ENCODE measurements around the gene THSD7A. TPM values are rescaled to one million over a fixed set of nuclear protein-coding genes. Genes with fewer than 3 reads are reported as not detected.

Gene THSD7A
- total and polyA plus RNA-seq, 2 of the 4 experiments (the other 2 are of a cell fraction): 0.02 to 0.18 TPM

GRCh38 chr7:11436316-11436715, 395.7 kb downstream of the THSD7A start:
- 100% methylated on average over 1 of the region's 1 CpG; no CpG with 5 or more reads in 1 of the 2 experiments for WGBS, 2 experiments (ENCODE audit: extremely low coverage in 2 of 2, insufficient read length in 1 of 2)
- Histone ChIP-seq H4K91ac (ENCODE audit: insufficient read depth, low read depth, low read length) (no peak overlapping the region), H3K23ac (ENCODE audit: low read depth, low read length) (no peak overlapping the region), H4K20me1 (ENCODE audit: insufficient read depth, low read length) (no peaks in the 10 kb centered on the region), H3K27ac (ENCODE audit: insufficient read depth, low read length) (no peak overlapping the region), H2BK120ac (ENCODE audit: low read depth, low read length) (no peak overlapping the region), H3K4ac (ENCODE audit: low read depth, low read length) (no peak overlapping the region), H2BK5ac (ENCODE audit: low read depth, low read length, poor library complexity, severe bottlenecking) (no peak overlapping the region), H2AFZ (replicated peaks; ENCODE audit: low read length, poor library complexity) (no peak overlapping the region), H3K9ac (ENCODE audit: low read depth, low read length) (no peak overlapping the region), H3K4me2 (ENCODE audit: low read depth, low read length) (no peak overlapping the region), H2AK9ac (replicated peaks; ENCODE audit: low read depth, low read length, poor library complexity) (no peak overlapping the region), H2BK15ac (ENCODE audit: low read depth, low read length) (no peak overlapping the region), H3K36me3 (ENCODE audit: control insufficient read depth, insufficient read depth, low read length) (no peaks in the 10 kb centered on the region), H2BK20ac (ENCODE audit: low read depth, low read length) (no peak overlapping the region), H2AK5ac (ENCODE audit: low read depth, low read length) (no peak overlapping the region), H4K5ac (ENCODE audit: low read depth, low read length) (no peak overlapping the region), H3K4me3 (ENCODE audit: insufficient read depth, low read depth, low read length) (no peak overlapping the region), H4K8ac (ENCODE audit: low read depth in 2 of 2, low read length in 2 of 2) (no peak overlapping the region), H3K9me1 (ENCODE audit: insufficient read depth, low read length) (no peaks in the 10 kb centered on the region), H3K9me3 (ENCODE audit: control insufficient read depth, insufficient read depth, low read length) (no peaks in the 10 kb centered on the region), H3K4me1 (ENCODE audit: control insufficient read depth, insufficient read depth, low read length) (no peaks in the 10 kb centered on the region), H3K27me3 (ENCODE audit: control insufficient read depth, insufficient read depth, low read length) (no peaks in the 10 kb centered on the region), H3K79me1 (ENCODE audit: low read depth in 1 of 2, low read length in 2 of 2) (no peaks in the 10 kb centered on the region), H3K18ac (ENCODE audit: low read depth, low read length) (no peak overlapping the region), H3K56ac (ENCODE audit: extremely low read depth, insufficient read depth, low read length) (no peak overlapping the region), H3K14ac (replicated peaks; ENCODE audit: low read depth, low read length) (no peak overlapping the region)
- dilution Hi-C loops (cut with HindIII; ENCODE audit: low sequenced_read_pairs, unreplicated experiment): no loop called here
- in situ Hi-C loops (cut with MboI; ENCODE audit: low sequenced_read_pairs): loop anchor here (25.0 kb wide), 3 partner anchors 626 to 1051 kb away; no protein-coding TSS in a partner anchor
- peak; percentile 0 for DNase-seq
- POLR2A ChIA-PET (ENCODE audit: unreplicated experiment): no interaction called here
- BruUV-seq (replicated peaks): no TSS peak
- CTCF ChIA-PET: no interaction called here
- intact Hi-C loops (cut with micrococcal nuclease): no loop called here
- ATAC-seq (ENCODE audit: low read depth): peak; percentile 60; the same call in 1 of the 2 replicates
- TF ChIP-seq CTCF (conservative IDR thresholded peaks at IDR 0.05; ENCODE audit: low read depth, low read length) (no peak), FOS (IDR thresholded peaks at IDR 0.05; ENCODE audit: low read depth, low read length) (no peak), CHD1 (IDR thresholded peaks at IDR 0.05; ENCODE audit: low read depth, low read length) (no peak), NFE2L2 (IDR thresholded peaks at IDR 0.05; ENCODE audit: low read depth, low read length) (no peak), CEBPB (IDR thresholded peaks at IDR 0.05; ENCODE audit: low read depth, low read length) (no peak), POLR2A (IDR thresholded peaks at IDR 0.05; ENCODE audit: low read depth, low read length) (no peak), RCOR1 (IDR thresholded peaks at IDR 0.05; ENCODE audit: insufficient replicate concordance, low read length) (no peak), USF2 (IDR thresholded peaks at IDR 0.05; ENCODE audit: low read depth, low read length) (no peak), SMC3 (IDR thresholded peaks at IDR 0.05; ENCODE audit: low read depth, low read length) (no peak), MXI1 (IDR thresholded peaks at IDR 0.05; ENCODE audit: borderline replicate concordance, low read depth, low read length) (no peak), BHLHE40 (IDR thresholded peaks at IDR 0.05; ENCODE audit: low read depth, low read length) (no peak), MAFK (IDR thresholded peaks at IDR 0.05; ENCODE audit: low read depth, low read length) (no peak), MAZ (IDR thresholded peaks at IDR 0.05; ENCODE audit: borderline replicate concordance, low read depth, low read length) (no peak), ELK1 (IDR thresholded peaks at IDR 0.05; ENCODE audit: borderline replicate concordance, low read depth, low read length) (no peak), RAD21 (IDR thresholded peaks at IDR 0.05; ENCODE audit: low read length) (no peak), RFX5 (IDR thresholded peaks at IDR 0.05; ENCODE audit: low read depth, low read length) (no peak)

Data from IMR-90 (cell line).